ENCODE measurements around the gene NEK6. TPM values are rescaled to one million over a fixed set of nuclear protein-coding genes. Genes with fewer than 3 reads are reported as not detected.

Gene NEK6
- total and polyA plus RNA-seq, 4 donors = 19.0 to 86.2 (median 53.1) TPM

GRCh38 chr9:124259158-124259808 is 1.5 kb downstream of the NEK6 start:
- peak overlapping the region; percentile 61 for H3K4me3 ChIP-seq
- peak; percentile 83 to 90 (median 86) for DNase-seq
- peak overlapping the region; percentile 82 to 87 for H3K27ac ChIP-seq (ENCODE audit: low read depth in 1 of 2, low read length in 1 of 2)
- H3K27me3 ChIP-seq (ENCODE audit: control insufficient read depth in 3 of 3, insufficient read depth in 3 of 3, low read length in 2 of 3) = no peaks in the 10 kb centered on the region
- H3K9me3 ChIP-seq (ENCODE audit: control insufficient read depth in 4 of 4, insufficient read depth in 3 of 4, low read length in 3 of 4) = no peaks in the 10 kb centered on the region
- no peak for TF ChIP-seq CTCF (IDR thresholded peaks at IDR 0.05; ENCODE audit: control extremely low read depth, extremely low read depth)
- H3K9ac ChIP-seq (ENCODE audit: insufficient read depth in 1 of 2, low read length in 2 of 2) = peak overlapping the region; percentile 87 to 91
- peaks cover 0 to 55% (median 38%) of the 10 kb centered on the region in 5 donors for H3K4me1 ChIP-seq (ENCODE audit: control insufficient read depth in 5 of 5, insufficient read depth in 5 of 5, low read length in 5 of 5)
- H3K36me3 ChIP-seq (ENCODE audit: control insufficient read depth in 4 of 4, insufficient read depth in 4 of 4, low read length in 4 of 4) = peaks cover 0 to 5% (median 0%) of the 10 kb centered on the region in 4 donors
- ATAC-seq (ENCODE audit: insufficient read depth, low FRiP score) = peak; percentile 41
- 10 to 11% methylated on average over 19 of the region's 19 CpGs for WGBS, 2 donors

- H3K9ac ChIP-seq (ENCODE audit: insufficient read depth in 1 of 2, low read length in 2 of 2) = peak overlapping the region in 1 of 2 donors; percentile 3
- H3K4me1 ChIP-seq (ENCODE audit: control insufficient read depth in 5 of 5, insufficient read depth in 5 of 5, low read length in 5 of 5) = peaks cover 0 to 60% (median 38%) of the 10 kb centered on the region in 5 donors
- H3K36me3 ChIP-seq (ENCODE audit: control insufficient read depth in 4 of 4, insufficient read depth in 4 of 4, low read length in 4 of 4) = peaks cover 0 to 5% (median 0%) of the 10 kb centered on the region in 4 donors
- peak overlapping the region in 1 of 2 donors; percentile 77 for H3K27ac ChIP-seq (ENCODE audit: low read depth in 1 of 2, low read length in 1 of 2)
- no peak overlapping the region for H3K4me3 ChIP-seq
- no peak for DNase-seq
- TF ChIP-seq CTCF (IDR thresholded peaks at IDR 0.05; ENCODE audit: control extremely low read depth, extremely low read depth) = no peak
- no peaks in the 10 kb centered on the region for H3K27me3 ChIP-seq (ENCODE audit: control insufficient read depth in 3 of 3, insufficient read depth in 3 of 3, low read length in 2 of 3)
- WGBS, 2 donors = 38 to 58% methylated on average over 15 of the region's 15 CpGs
- peak; percentile 45 for ATAC-seq (ENCODE audit: insufficient read depth, low FRiP score)
- no peaks in the 10 kb centered on the region for H3K9me3 ChIP-seq (ENCODE audit: control insufficient read depth in 4 of 4, insufficient read depth in 3 of 4, low read length in 3 of 4)
These were observed 3.2 kb downstream of the NEK6 start for GRCh38 chr9:124260769-124261603.

GRCh38 chr9:124261736-124262648 is 4.2 kb downstream of the NEK6 start:
- H3K27me3 ChIP-seq (ENCODE audit: control insufficient read depth in 3 of 3, insufficient read depth in 3 of 3, low read length in 2 of 3) = no peaks in the 10 kb centered on the region
- peaks cover 0 to 5% (median 0%) of the 10 kb centered on the region in 4 donors for H3K36me3 ChIP-seq (ENCODE audit: control insufficient read depth in 4 of 4, insufficient read depth in 4 of 4, low read length in 4 of 4)
- H3K9ac ChIP-seq (ENCODE audit: insufficient read depth in 1 of 2, low read length in 2 of 2) = peak overlapping the region; percentile 28 to 36
- H3K4me3 ChIP-seq = no peak overlapping the region
- no peak for TF ChIP-seq CTCF (IDR thresholded peaks at IDR 0.05; ENCODE audit: control extremely low read depth, extremely low read depth)
- WGBS, 2 donors = 51 to 72% methylated on average over 13 of the region's 13 CpGs
- DNase-seq (no peak), ATAC-seq (ENCODE audit: insufficient read depth, low FRiP score) (no peak)
- H3K9me3 ChIP-seq (ENCODE audit: control insufficient read depth in 4 of 4, insufficient read depth in 3 of 4, low read length in 3 of 4) = no peaks in the 10 kb centered on the region
- H3K4me1 ChIP-seq (ENCODE audit: control insufficient read depth in 5 of 5, insufficient read depth in 5 of 5, low read length in 5 of 5) = peaks cover 0 to 68% (median 38%) of the 10 kb centered on the region in 5 donors
- H3K27ac ChIP-seq (ENCODE audit: low read depth in 1 of 2, low read length in 1 of 2) = peak overlapping the region in 1 of 2 donors; percentile 77
